Measurements from ENCODE around the gene RHOB.
"Not testable (repeated sequence)": the region's sequence is repeated elsewhere in the genome, so short reads cannot be mapped to it uniquely, and the experiment has no call there.

RHOB gene

GRCh38 chr2:20479835-20480234 lies 33.0 kb downstream of the RHOB start:
- no peak for DNase-seq

GRCh38 chr2:20480913-20481312 lies 34.0 kb downstream of the RHOB start:
- no peak for DNase-seq

DNA sequence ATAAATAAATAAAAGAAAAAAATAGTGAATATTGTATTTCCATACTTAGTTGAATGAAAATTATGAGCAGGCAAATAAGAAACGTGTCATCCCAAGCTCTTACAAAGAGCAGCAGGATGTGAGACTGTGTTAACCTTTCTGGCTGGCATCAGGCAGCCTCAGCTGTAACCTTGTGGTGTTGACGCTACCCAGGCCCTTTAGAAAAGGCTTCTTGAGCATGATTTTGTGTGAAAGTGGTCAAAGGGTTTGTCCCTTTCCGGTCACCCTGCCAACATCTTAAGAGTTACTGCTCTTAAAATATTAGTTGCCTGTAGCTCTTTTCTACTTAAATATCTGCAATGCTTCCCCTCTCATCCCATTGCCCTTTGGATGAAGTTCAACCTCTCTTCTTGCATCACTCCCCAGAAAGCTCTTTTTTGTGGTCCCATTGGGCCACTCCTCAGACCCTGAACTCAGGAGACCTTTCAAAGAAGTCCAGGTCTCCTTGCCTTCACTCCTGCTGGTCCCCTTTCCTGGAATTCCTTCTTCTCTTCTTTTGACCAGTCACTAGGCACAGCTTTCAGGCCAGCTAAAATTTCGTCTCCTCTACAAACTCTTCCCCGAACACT lies 35.0 kb downstream of the RHOB start:
- DNase-seq: no peak

GRCh38 chr2:20482725-20483124 lies 35.9 kb downstream of the RHOB start:
- DNase-seq: no peak

DNA sequence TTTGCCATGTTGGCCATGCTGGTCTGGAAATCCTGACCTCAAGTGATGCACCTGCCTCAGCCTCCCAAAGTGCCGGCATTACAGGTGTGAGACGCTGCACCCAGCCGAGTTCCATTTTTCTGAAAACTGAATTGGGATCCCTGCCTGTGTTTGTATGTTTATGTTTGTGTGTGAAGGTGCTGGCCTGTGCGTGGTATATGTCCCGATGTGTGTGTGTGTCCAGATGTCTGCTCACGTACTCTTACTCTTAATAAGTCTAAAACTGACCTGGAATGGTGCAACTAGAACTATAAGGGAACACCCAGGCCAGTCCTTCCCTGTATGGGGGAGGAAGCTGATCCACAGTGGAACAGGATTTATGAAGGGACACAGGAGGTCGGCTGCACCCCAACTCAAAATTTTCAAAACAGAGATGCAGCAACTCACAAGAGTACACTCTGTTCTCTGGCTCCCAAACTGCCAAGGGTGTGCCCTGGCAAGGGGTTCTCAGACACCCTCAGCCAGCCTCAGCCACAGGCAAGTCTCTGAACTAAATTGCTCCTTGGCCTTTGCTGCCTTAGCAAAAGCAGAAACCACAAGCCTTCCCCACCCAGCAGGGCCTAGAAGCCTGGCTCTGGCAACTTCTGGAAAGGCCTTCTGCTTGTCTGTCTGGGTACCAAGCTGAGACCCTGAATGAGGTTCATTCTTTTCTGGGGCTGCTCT lies 36.5 kb downstream of the RHOB start:
- DNase-seq: no peak

DNA sequence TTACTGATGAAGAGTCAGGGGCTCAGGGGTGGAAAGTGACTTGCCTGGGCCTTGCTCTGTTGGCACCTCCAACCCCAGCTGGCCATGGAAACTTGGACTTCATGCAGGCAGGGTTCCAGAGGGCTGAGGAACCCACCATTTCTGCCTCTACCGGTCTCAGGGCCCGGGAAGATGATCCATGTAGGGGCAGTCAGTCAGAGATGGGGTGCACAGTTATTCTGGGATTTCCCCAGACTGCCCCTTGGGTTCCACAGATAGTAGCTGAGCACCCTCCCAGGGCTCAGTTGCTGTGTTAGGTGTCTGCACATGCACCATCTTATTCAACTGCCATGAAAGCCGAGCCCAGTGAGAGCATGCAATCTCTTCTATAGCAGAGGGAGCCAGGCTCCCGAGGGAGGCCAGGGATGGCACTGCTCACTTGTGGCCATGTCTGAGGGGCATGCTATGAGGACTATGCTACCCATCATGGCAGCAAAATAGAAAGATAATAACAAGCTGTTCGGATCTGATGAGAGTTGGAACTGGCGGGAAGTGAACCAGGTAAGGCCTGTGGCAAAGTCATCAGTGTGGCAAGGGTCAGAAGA lies 37.3 kb downstream of the RHOB start:
- no peak for DNase-seq

- no peak for DNase-seq
Observed at GRCh38 chr2:20484810-20485611, 38.1 kb downstream of the RHOB start.

DNA sequence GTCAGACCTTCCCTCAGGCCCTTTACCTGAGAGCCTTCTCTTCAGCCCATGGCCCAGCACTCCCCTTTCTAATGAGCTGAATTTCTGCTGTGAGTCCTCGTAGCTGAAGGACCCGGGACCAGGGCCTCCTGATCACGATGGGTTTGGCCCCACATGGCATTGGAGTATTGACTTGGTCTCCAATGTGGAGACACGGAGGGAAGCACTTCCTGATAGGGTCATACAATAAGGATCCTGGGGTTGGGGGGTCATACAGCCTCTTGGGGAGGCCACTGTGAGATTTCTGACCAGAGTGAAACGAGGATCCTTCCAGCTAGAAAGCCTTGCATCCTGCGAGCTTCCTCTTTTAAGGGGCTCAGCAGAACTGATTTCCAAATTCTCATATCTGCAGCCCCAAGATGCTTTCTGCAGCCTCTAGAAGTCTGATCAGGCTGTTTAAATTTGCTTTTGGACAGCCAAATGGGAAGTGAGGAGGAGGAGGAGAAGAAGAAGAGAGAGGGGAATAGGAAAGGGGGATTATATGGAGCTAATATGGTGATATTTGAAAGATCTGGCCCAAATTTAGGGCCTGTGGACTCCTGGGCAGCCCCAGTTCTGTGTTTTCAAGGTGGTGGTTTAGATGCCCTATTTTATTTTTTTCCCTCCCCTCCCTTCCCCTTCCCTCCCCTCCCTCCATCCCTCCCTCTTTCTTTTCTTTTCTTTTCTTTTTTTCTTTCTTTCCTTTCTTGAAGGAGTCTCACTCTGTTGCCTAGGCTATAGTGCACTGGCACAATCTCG lies 38.9 kb downstream of the RHOB start:
- no peak for DNase-seq

GRCh38 chr2:20486571-20486970 lies 39.7 kb downstream of the RHOB start:
- no peak for DNase-seq

- DNase-seq: no peak
Observed at GRCh38 chr2:20487030-20487391, 40.1 kb downstream of the RHOB start.

GRCh38 chr2:20487392-20488174 lies 40.7 kb downstream of the RHOB start:
- no peak for DNase-seq

DNA sequence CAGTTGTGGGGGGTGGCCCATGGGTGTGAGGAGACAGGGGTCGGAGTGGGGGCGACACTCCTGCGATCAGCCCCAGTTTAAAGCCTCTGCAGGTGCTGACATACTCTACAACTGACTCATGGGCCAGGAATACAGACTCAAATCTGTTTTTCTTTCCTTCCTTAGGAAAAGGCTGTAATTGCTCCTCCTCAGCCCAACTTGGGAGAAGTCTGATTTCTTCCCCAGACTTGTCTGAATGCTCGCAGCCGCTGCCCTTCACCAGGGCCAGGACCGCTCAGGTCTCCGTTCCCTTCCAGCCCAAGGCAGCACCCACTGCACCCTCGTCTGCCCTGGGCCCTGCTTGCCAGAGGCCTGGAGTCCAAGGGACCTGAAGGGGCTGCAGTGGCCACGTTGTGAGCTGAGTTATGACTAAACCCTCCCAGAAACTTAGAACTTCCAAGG lies 41.3 kb downstream of the RHOB start:
- no peak for DNase-seq

GRCh38 chr2:20488782-20489181 lies 41.9 kb downstream of the RHOB start:
- DNase-seq: no peak

DNA sequence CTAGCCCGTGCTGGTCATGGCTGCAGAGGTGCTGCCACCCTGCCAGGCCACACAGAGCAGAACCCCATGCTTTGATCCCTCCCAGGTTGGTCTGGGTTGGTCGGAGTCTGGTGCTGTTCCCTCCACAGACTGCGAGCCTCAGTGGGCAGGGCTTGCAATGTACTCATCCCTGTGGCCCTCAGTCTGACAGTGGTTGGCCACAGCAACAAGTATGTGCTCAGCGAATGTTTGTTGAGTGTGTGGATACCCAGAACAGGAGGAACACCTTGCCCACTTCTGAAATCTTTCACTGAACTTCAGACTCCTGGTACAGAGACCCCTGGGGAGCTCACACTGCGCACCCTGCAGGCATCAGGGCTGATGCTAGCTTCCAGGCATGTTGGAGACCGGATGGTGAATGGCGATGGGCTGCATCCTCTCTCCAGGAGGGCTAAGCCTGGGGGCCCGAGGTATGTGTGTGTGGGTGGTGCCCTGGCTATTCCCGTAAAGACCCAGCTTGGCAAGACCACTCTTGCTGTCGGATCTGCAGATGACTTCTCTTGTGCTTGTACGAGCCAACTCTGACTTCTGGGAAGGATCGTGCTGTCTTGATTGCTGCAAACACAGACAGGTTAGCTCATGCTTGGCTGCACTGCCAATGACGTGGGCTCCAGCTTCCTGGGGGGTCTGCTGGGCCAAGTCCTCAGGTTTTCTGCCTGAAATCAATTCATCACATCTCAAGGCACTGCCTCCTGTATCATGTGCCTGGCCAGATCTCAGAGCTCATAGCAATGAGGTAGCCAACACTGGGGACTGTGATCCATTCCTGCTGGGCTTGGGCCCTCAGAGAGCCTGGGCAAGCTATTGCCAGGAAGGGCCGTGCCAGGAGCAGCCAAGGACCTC lies 43.7 kb downstream of the RHOB start:
- DNase-seq: no peak

DNA sequence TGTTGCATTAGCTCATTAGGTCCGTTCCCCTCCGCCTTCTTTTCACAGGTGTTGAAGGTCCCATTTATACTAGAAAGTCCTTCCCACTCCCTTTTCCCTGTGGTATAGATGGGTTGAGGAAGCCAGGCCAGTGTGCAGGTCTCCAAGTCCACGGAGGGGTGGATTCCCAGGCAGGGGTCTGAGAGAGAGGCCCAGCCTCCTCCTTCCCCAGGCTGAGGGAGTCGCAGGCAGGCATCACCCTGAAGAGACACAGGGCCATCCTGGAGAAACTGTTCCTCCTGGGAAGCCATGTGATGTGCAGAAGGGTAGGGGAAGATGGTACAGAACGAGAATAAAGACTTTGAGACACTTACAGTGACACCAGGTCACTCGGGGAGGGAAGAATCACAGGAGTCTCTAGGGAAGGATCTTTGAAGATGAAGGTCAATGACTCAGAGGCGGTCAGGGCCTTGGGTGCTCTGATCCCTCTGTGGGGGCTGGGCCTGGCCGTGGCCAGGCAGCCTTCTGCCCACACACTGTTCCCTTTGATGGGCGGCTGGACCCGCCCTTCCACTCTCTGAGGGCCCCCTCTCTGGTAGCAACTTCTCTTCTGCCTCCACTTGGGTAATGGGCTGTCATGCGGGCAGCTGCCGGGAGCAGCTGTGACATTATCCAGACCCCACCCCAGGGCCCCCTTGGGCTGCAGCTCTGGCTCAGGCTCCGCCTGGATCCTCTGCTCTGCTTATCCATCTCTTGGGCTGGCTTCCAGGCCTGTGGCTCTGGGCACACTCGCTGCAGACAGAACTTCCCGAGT lies 45.1 kb downstream of the RHOB start:
- no peak for DNase-seq

GRCh38 chr2:20493095-20493494 lies 46.2 kb downstream of the RHOB start:
- not testable (repeated sequence) for DNase-seq

DNA sequence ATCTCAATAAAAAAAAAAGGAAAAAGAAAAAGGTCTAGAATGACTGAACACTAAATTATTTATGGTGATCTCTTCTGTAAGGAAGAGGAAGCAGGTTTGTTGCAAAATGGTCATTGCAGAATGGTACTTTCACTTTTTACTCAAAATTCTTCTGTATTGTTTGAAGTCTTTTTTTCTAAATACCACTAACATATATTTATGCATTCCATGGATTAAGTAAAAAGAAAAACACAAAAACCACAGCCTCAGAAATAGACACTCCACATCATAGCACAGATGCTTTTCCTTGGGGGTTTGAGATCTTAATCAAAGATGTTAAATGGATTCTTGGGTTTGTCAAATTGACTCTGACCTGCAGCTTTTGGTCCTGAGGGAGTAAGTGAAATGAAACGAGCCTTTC lies 47.4 kb downstream of the RHOB start:
- no peak for DNase-seq

GRCh38 chr2:20496076-20496872 lies 49.4 kb downstream of the RHOB start:
- DNase-seq: no peak

- DNase-seq: no peak
Observed at GRCh38 chr2:20496942-20497341, 50.1 kb downstream of the RHOB start.
